Psoas muscle (tissue), 8 donors: ENCODE data around the gene ROPN1L. TPM values are rescaled to one million over a fixed set of nuclear protein-coding genes. Genes with fewer than 3 reads are reported as not detected.
"Not testable (repeated sequence)": the region's sequence is repeated elsewhere in the genome, so short reads cannot be mapped to it uniquely, and the experiment has no call there.

Experiments
- ATAC-seq, 4 donors: fragments of 200-7000 bp; cut with Tn5 transposase; one replicate each; pipeline ENCODE4 v1.9.1; 2020; ENCODE audit warnings: moderate library complexity in 3 of 4, mild to moderate bottlenecking in 2 of 4
- DNase-seq, 2 donors: peaks; one replicate each; pipeline ENCODE4 v3.0.0-alpha.2; 2020
- H3K27ac ChIP-seq: fragments of 200-600 bp; one replicate; pipeline ENCODE4 v1.8.0; 2022
- H3K27me3 ChIP-seq, 3 donors: fragments of 200-600 bp in 1 of 3; one replicate each; pipeline versions ENCODE4 v1.6.1 to v1.8.0; 2013 to 2022; ENCODE audit warnings: low read length in 2 of 3, mild to moderate bottlenecking in 2 of 3, moderate library complexity in 1 of 3; ENCODE audit not compliant: insufficient read depth in 3 of 3
- H3K36me3 ChIP-seq, 2 donors: fragments of 200-600 bp in 1 of 2; one replicate each; pipeline versions ENCODE4 v1.6.1 to v1.8.0; 2013 to 2022; ENCODE audit warnings: low read depth in 1 of 2, mild to moderate bottlenecking in 1 of 2, moderate library complexity in 1 of 2; ENCODE audit not compliant: insufficient read depth in 1 of 2
- H3K4me1 ChIP-seq: fragments of 200-600 bp; one replicate; pipeline ENCODE4 v1.8.0; 2022
- H3K4me3 ChIP-seq: fragments of 200-600 bp; one replicate; pipeline ENCODE4 v1.8.0; 2022; ENCODE audit warnings: mild to moderate bottlenecking
- H3K9me3 ChIP-seq: fragments of 200-600 bp; one replicate; pipeline ENCODE4 v1.8.0; 2022
- WGBS, 3 donors: extraction: QIAGEN DNeasy Blood & Tissue Kit; methylation state at CpG; one replicate each; pipeline versions ENCODE4 v1.1.6 to v1.1.7; 2013; 5-methylcytosine and 5-hydroxymethylcytosine counted together
- intact Hi-C, 2 donors: fragments of 100-400 bp; cut with DNase I; formaldehyde crosslinking; loops; one replicate each; pipeline versions ENCODE4 v1.11.0 to v1.14.2; 2022
- polyA plus RNA-seq, 3 donors: library from polyadenylated mRNA; stranded (reverse); fragments of 200-250 nt; gene quantifications; one replicate each; pipeline ENCODE4 v1.2.3, GENCODE V29; 2013
- total RNA-seq, 4 donors: library from RNA; stranded (reverse); fragmentation: NEBNext Ultra II Directional in 2 of 4; extraction: Animal tissue kit (Norgen Biotek cat#: 25700) in 2 of 4; gene quantifications; one replicate each; pipeline versions ENCODE4 v1.2.1 to v1.2.4, GENCODE V29; 2021 to 2023
- TF ChIP-seq, protein P1 (sequence below): fragments of 200-600 bp; IDR thresholded peaks from one replicate; pipeline ENCODE4 v1.8.0; 2022; ENCODE audit warnings: antibody characterized with exemption
- donor health status: healthy with polysubstance abuse.
- donor health status: DM: no; HTN: no; CAD: no; lungs with moderate emphysema.
- donor health status: Bipolar disorder and iron deficiency.
- donor health status: healthy.
- donor health status: DM: yes; HTN: yes; CAD: no.
- donor health status: DM: no; HTN: no; CAD: no.
- donor health status: DM: no; HTN: no; CAD: no.
- donor health status: DM: yes; HTN: yes; CAD: no.

Gene ROPN1L
- total and polyA plus RNA-seq, 7 donors = 0.16 to 0.38 (median 0.25) TPM; not detected in 4

DNA sequence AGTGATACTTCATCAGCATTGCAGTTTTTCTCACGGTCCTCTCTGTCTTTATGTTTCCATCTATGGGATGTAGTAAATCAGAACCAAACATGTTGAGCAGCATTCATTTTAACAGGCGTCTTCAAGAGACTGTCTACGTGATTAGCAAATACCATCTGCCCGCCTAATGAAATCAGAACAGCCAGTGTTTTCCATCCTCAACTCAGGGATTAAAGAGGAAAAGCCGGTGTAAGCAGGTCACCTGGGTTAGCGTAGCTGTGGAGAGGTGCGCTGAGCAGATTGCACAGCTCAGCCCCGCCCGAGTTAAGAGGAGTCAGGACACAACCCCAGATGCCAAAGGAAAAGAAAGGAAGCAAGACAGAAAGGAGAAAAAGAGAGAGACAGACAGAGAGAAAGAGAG lies 67.9 kb downstream of the ROPN1L start:
- no peak overlapping the region for H3K27ac ChIP-seq
- no peaks in the 10 kb centered on the region for H3K36me3 ChIP-seq
- WGBS, 3 donors = 93 to 95% (median 95%) methylated on average over 9 of the region's 9 CpGs
- peaks cover under 1% of the 10 kb centered on the region for H3K4me1 ChIP-seq
- intact Hi-C loops = no loop called here
- TF ChIP-seq, protein P1, sequence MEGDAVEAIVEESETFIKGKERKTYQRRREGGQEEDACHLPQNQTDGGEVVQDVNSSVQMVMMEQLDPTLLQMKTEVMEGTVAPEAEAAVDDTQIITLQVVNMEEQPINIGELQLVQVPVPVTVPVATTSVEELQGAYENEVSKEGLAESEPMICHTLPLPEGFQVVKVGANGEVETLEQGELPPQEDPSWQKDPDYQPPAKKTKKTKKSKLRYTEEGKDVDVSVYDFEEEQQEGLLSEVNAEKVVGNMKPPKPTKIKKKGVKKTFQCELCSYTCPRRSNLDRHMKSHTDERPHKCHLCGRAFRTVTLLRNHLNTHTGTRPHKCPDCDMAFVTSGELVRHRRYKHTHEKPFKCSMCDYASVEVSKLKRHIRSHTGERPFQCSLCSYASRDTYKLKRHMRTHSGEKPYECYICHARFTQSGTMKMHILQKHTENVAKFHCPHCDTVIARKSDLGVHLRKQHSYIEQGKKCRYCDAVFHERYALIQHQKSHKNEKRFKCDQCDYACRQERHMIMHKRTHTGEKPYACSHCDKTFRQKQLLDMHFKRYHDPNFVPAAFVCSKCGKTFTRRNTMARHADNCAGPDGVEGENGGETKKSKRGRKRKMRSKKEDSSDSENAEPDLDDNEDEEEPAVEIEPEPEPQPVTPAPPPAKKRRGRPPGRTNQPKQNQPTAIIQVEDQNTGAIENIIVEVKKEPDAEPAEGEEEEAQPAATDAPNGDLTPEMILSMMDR = no peak
- ATAC-seq (no peak), DNase-seq (no peak)
- no peaks in the 10 kb centered on the region for H3K27me3 ChIP-seq
- H3K4me3 ChIP-seq = no peak overlapping the region
- no peaks in the 10 kb centered on the region for H3K9me3 ChIP-seq

DNA sequence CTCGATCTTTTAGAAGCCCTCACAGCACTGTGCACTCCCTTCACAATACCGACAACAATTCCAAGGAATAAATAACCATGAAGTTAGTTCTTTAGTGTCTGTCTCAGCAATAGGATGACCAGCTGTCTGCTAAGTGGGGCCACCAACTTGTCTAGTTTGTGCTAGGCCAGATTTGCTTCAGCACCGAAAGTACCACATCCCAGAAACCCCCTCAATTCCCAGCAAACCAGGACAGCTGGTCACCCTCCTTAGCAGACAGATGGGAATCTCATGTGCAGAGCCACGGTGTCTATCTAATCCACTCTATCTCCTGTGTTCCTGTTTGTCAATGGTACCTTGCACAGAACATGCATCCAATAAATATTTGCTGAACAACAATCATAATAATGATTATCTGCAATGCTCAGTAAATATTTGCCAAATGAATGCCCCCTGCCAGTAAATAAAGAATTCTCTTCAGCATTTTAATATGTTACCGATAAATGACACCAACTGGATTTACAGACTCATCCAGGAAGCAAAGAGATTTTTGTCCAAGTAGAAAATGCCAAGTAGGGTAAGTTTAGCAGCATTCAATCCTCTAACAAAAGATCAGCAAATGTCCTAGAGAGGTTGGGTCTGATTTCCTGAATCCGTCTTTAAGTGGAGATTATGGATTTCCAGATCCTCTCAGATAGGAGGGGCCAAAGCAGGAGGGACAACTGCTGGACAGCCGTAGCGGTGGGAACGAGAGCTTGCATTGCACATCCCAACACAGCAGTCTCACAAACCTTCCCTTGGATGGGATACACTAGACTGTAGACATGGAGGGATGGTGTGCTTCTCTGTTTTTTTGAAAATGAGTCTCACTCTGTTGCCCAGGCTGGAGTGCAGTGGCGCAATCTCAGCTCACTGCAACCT lies 70.3 kb downstream of the ROPN1L start:
- DNase-seq (no peak), ATAC-seq (no peak)
- Histone ChIP-seq H3K4me3 (no peak overlapping the region), H3K9me3 (peaks cover 6% of the 10 kb centered on the region), H3K4me1 (no peaks in the 10 kb centered on the region), H3K27me3 (peaks cover 0 to 3% (median 0%) of the 10 kb centered on the region in 3 donors), H3K36me3 (no peaks in the 10 kb centered on the region), H3K27ac (no peak overlapping the region)
- intact Hi-C loops = no loop called here
- TF ChIP-seq, protein P1 = no peak
- WGBS, 3 donors = 62 to 66% (median 63%) methylated on average over 10 of the region's 10 CpGs

DNA sequence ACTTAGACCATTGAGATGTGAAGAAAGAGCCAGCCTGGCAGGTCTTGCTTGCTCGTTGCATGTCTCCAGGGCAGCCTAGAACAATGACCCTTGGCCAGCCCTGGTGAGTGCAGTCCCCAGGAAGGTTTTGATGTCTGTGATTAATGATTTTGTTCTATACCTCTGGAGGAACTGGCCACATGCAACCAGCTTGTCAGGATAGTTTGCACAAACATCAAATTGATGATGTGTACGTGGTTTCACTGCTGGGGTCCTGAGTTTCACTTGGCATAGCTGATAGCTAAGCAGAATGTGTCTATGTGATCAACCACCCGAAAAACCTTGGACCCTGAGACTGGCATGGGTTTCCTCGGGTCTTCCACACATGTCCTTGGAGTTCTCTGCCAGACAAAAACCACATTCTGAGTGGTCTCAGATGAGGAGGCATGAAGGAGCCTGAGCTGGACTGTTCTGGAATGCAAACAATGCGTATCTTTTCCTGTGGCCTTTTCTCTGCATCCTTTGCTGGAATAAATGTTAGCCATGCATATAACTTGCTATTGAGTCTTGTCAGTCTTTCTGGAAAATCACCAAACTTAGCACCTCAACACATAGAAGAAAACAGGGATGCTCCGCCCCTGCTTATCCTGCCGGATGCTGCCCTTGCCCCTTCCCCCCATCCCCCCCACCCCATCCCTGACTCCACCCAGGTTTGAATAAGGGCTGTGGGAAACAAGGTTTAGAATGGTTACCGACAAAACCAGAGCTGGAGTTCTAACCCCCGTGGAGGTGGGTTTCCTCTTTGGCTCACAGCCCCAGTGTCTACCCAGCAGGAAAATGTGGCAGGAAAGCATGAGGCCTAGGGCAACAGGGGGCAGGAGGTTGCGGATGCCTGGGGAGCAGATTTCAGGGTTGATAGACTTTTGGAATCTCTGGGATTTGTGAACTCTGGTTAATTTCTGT lies 72.1 kb downstream of the ROPN1L start:
- H3K4me3 ChIP-seq = no peak overlapping the region
- no peak overlapping the region for H3K27ac ChIP-seq
- DNase-seq (no peak), ATAC-seq (no peak)
- WGBS, 3 donors = 62 to 64% (median 62%) methylated on average over 10 of the region's 10 CpGs
- H3K27me3 ChIP-seq = peaks cover 0 to 3% (median 0%) of the 10 kb centered on the region in 3 donors
- peaks cover 6% of the 10 kb centered on the region for H3K9me3 ChIP-seq
- no peaks in the 10 kb centered on the region for H3K36me3 ChIP-seq
- intact Hi-C loops = no loop called here
- H3K4me1 ChIP-seq = no peaks in the 10 kb centered on the region
- TF ChIP-seq, protein P1 = no peak

DNA sequence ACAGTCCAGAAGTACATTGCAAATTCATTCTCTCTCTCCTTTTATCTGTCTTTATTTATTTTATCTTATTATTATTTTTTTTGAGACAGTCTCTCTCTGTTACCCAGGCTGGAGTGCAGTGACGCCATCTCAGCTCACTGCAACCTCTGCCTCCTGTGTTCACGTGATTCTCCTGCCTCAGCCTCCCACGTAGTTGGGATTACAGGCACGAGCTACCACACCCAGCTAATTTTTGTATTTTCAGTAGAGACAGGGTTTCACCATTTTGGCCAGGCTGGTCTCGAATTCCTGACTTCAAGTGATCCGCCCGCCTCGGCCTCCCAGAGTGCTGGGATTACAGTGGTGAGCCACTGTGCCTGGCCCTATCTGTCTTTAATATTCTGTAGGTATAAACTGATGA lies 72.9 kb downstream of the ROPN1L start:
- H3K9me3 ChIP-seq, H3K36me3 ChIP-seq, H3K27me3 ChIP-seq, H3K4me3 ChIP-seq, H3K4me1 ChIP-seq, DNase-seq, H3K27ac ChIP-seq, ATAC-seq, intact Hi-C loops: not testable (repeated sequence)
- 84 to 93% (median 92%) methylated on average over 8 of the region's 8 CpGs for WGBS, 3 donors

Other genes with a start within 250 kb of the ROPN1L start
- gene ATPSCKMT, start 192.0 kb upstream of the ROPN1L start, total RNA-seq = 10 to 100 TPM in 1 of 4 donors, 1 to 10 TPM in 3; 7.6 to 16.7 (median 8.9) TPM
- gene ATPSCKMT, start 192.0 kb upstream of the ROPN1L start, polyA plus RNA-seq = 10 to 100 TPM in 2 of 3 donors, 1 to 10 TPM in 1; 9.3 to 26.1 (median 10.2) TPM
- 100 to 1,000 TPM; 150 to 211 (median 197) TPM for gene CCT5, start 191.6 kb upstream of the ROPN1L start, total RNA-seq
- 100 to 1,000 TPM; 186 to 454 (median 287) TPM for gene CCT5, start 191.6 kb upstream of the ROPN1L start, polyA plus RNA-seq
- 100 to 1,000 TPM in 1 of 4 donors, 10 to 100 TPM in 3; 30.1 to 243 (median 61.1) TPM for gene CMBL, start 134.0 kb upstream of the ROPN1L start, total RNA-seq
- gene CMBL, start 134.0 kb upstream of the ROPN1L start, polyA plus RNA-seq = 10 to 100 TPM in 2 of 3 donors, 1 to 10 TPM in 1; 9.4 to 99.4 (median 54.4) TPM
- gene MARCHF6, start 88.2 kb upstream of the ROPN1L start, total RNA-seq = 100 to 1,000 TPM; 160 to 250 (median 193) TPM
- 10 to 100 TPM; 36.6 to 88.5 (median 72.0) TPM for gene MARCHF6, start 88.2 kb upstream of the ROPN1L start, polyA plus RNA-seq
- gene ANKRD33B, start 122.2 kb downstream of the ROPN1L start, total RNA-seq = 10 to 100 TPM in 1 of 4 donors, 1 to 10 TPM in 3; 2.1 to 32.7 (median 8.3) TPM
- gene ANKRD33B, start 122.2 kb downstream of the ROPN1L start, polyA plus RNA-seq = 10 to 100 TPM in 1 of 3 donors, 1 to 10 TPM in 2; 1.4 to 14.1 (median 5.0) TPM